OCI-M2 (cell line): ENCODE data around the gene CD3E.
A peak's percentile ranks its signal among the peaks of the same experiment; 100 is the strongest.

Source experiments
- DNase-seq: peaks from one replicate; lab custom pipeline; 2025; ENCODE audit not compliant: unreplicated experiment; lab: John Stamatoyannopoulos, UW

CD3E gene

GRCh38 chr11:118321386-118322082, 17.0 kb downstream of the CD3E start:
- DNase-seq = no peak

GRCh38 chr11:118322721-118323120, 18.2 kb downstream of the CD3E start:
- no peak for DNase-seq

DNA sequence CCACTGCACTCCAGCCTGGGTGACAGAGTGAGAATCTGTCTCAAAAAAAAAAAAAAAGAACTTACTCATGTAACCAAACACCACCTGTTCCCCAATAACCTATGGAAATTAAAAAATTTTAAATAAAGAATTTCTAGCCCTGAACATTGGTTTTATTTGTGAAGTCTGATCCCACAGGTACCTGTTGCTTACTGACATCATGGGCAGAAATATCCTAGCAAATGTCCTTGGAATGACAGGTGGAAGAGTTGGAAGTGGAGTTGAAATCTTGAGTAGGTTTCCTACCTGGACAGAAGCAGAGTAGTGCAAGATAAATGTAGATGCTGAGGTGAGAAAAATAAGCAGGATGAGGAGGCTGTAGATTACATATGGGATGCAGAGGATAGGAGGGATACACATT, 20.8 kb downstream of the CD3E start:
- no peak for DNase-seq

DNA sequence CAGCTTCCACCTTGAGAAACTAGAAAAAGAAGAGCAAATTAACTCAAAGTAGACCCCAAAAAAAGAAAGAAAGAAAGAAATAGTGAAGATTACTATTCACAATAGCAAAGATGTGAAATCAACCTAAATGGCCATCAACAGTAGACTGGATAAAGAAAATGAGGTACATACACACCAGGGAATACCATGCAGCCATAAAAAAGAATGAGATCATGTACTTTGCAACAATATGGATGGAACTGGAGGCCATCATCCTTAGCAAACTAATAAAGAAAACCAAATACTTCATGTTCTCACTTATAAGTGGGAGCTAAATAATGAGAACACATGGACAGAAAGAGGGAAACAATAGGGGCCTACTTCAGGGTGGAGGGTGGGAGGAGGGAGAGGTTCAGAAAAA, 24.2 kb downstream of the CD3E start:
- DNase-seq = no peak

DNA sequence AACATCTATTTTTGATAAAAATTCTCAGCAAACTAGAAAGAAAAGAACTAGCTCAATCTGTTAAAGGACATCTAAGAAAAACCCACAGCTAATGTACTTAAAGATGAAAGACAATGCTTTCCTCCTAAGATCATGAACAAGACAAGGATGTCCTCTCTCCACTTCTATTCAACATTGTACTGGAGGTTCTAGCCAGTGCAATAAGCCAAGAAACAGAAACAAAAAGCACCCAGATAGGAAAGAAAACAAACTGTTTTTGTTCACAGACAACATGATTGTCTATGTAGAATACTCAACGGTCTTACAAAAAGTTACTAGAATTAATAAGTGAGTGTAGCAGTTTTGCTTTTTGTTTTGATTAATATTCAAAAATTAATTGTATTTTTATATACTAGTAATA, 30.2 kb downstream of the CD3E start:
- no peak for DNase-seq

DNA sequence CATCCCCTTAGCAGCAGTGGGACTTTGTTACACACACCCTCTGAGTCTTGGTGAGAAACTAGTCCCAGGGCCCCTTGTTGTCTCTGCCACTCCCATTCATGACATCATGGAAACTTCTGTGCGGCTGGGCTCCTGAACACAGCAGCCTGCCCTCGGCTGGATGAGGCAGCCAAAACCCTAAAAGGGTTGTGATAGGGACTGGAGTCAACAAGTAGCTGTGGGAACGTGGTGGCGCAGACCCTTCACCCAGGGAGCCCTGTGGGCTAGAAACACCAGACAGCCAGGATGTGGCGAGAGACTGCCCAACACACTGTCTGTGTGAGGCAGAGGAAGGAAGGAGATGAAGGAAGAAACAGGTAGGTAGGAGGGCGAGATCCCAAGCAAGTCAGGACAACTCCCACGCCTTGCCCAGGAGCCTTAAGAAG, 34.1 kb downstream of the CD3E start:
- no peak for DNase-seq

DNA sequence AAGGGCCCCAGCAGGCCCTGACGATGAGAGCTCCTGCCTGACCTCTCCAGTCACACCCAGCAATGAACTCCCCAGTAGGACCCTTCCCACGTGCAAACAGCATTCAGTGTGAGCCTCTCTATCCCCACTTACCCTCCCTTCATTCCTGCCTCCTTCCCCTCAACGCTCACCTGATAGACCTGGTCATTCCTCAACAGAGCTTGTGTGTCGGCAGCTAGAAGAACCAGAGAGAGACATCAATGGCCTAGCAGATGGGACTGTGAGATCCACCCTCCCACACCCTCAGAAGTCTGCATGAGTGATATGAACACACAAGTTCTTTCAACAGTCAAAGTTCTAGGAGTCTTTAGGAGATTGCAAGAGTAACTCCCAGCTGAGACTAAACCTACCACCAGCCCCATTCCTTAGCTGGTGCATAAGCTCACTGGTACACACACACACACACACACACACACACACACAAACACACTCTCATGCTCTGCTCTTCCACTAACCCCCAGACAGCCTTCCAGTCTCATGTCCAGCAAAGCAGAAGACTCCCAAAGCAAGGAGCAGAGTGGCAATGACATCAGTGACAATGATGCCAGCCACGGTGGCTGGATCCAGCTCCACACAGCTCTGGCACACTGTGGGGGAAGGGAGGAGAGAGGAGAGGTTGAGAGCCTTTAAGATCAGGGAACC, 34.9 kb downstream of the CD3E start:
- DNase-seq = no peak

GRCh38 chr11:118340449-118340848, 35.9 kb downstream of the CD3E start:
- no peak for DNase-seq

- DNase-seq = no peak
Observed at GRCh38 chr11:118341261-118341660, 36.7 kb downstream of the CD3E start.

- no peak for DNase-seq
Observed at GRCh38 chr11:118341815-118342489, 37.4 kb downstream of the CD3E start.

GRCh38 chr11:118342503-118343161, 38.1 kb downstream of the CD3E start, which contains the start of gene CD3D:
Gene CD3D, minus strand, starts transcription at chr11:118342705. Its CDS starts 98 bp downstream, at chr11:118342607.
- DNase-seq = no peak

DNA sequence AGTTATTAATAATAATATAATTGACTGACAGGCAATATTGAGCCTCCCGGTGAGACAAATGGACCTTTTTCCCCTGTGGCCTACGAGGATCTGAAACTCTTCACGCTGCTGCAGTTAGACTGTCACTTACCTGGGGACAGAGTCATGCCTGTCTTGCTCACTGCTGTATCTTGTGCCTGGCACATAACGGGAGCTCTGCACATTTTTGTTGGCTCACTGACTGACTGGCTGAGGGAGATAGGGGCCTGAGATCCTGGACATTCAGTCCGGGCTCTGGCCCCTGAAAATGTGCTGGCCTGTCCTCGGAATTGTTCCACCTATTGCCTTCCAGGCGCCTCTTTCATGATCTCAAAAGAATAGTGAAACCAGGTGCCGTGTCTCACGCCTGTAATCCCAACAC, 38.7 kb downstream of the CD3E start:
- no peak for DNase-seq

DNA sequence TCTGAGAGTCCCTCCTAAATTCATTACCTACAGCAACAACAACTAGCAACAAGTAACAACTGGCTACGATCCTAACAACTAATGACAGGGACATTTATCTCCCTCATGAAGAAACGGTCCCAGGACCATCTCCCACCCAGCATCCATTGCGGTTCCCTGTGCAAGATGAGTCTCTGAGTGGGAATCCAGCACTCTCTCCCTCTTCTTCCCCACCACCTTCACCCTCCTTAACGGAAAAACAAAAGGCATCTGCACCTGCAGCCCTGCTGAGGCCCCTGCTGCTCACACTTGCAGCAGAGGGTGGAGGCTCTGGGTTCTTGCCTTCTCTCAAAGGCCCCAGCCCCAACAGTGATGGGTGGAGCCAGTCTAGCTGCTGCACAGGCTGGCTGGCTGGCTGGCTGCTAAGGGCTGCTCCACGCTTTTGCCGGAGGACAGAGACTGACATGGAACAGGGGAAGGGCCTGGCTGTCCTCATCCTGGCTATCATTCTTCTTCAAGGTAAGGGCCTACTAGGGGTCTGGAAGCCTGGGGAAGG, 39.5 kb downstream of the CD3E start, which contains the start of gene CD3G:
TSS of gene CD3G (plus strand) at position 364 of the 535 bp plus-strand sequence. CDS start at position 444, 80 bp downstream.
- no peak for DNase-seq

- DNase-seq = no peak
Observed at GRCh38 chr11:118349475-118349874, 44.9 kb downstream of the CD3E start.

- DNase-seq = no peak
Observed at GRCh38 chr11:118353084-118353710, 48.7 kb downstream of the CD3E start.

DNA sequence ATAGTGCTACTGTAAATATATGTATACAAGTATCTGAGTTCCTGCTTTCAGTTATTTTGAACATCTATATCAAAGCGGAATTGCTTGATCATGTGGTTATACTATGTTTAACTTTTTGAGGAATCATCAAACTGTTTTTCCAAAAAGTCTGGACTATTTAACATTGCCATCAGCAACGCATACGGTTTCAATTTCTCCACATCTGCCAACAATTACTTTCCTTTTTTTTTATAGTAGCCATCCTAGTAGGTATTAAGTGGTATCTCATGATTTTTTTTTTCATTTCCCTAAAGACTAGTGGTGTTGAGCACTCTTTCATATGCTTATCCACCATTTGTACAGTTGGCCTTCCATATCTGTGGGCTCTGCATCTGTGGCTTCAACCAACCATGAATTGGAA, 53.5 kb downstream of the CD3E start:
- no peak for DNase-seq

GRCh38 chr11:118359295-118359958, 54.9 kb downstream of the CD3E start, which contains the start of gene UBE4A:
Gene UBE4A, plus strand, starts transcription at chr11:118359600. Its CDS starts 5,481 bp downstream, at chr11:118365081.
- peak; percentile 47 for DNase-seq

DNA sequence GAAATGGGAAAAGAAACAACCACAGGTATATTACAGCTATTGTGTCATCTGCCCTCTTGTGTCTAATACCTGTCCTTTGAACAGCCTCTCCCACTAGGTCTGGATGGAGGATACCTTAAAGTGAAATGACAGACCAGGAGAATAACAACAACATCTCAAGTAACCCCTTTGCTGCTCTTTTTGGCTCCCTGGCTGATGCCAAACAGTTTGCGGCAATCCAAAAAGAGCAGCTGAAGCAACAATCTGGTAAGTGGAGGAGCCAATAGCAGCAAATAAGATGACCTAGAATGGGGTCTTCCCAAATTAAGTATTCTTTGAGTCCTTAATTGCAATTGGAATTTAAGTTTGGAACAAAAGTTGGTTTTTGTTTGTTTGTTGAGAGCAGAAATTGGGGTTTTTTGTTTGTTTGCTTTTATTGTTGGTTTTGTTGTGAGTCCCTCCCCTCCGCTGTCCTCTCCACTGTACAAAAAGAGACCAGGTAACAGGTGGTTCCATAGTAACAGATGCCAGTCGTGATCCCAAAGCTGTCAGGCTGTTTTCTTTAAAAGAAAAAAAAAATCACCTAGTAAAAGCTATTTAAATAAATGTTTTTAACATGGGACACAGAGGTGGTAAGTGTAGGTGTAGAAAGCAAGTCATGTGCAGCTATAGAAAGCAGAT, 60.6 kb downstream of the CD3E start:
- DNase-seq = no peak
